Fibroblast of lung (primary cell): Measurements from ENCODE around the gene COL15A1. TPM values are rescaled to one million over a fixed set of nuclear protein-coding genes. Genes with fewer than 3 reads are reported as not detected.

Experiments
- DNase-seq, 2 donors: peaks; one replicate each; pipeline versions ENCODE4 v3.0.0 to v3.0.0-alpha.2; 2010; ENCODE audit warnings: low read depth in 2 of 2
- H2AFZ ChIP-seq: 2 replicates; pipeline ENCODE4 v1.5.1; 2012; ENCODE audit warnings: low read length, control low read depth, inconsistent platforms
- H3K27ac ChIP-seq: 2 replicates; pipeline ENCODE4 v1.5.1; 2011; ENCODE audit warnings: low read length, control low read depth; ENCODE audit not compliant: insufficient read depth
- H3K27me3 ChIP-seq: 2 replicates; pipeline ENCODE4 v1.5.1; 2011; ENCODE audit warnings: mild to moderate bottlenecking, low read length; ENCODE audit not compliant: control insufficient read depth, insufficient read depth
- H3K36me3 ChIP-seq: 2 replicates; pipeline ENCODE4 v1.5.1; 2011; ENCODE audit warnings: low read length; ENCODE audit not compliant: control insufficient read depth, insufficient read depth
- H3K4me1 ChIP-seq: 2 replicates; pipeline ENCODE4 v1.5.1; 2011; ENCODE audit warnings: low read length; ENCODE audit not compliant: control insufficient read depth, insufficient read depth; ENCODE audit errors: extremely low read depth
- H3K4me2 ChIP-seq: 2 replicates; pipeline ENCODE4 v1.5.1; 2011; ENCODE audit warnings: low read length, control low read depth; ENCODE audit not compliant: insufficient read depth; ENCODE audit errors: extremely low read depth
- H3K4me3 ChIP-seq, 4 experiments: fragments of 200-600 bp in 1 of 4; sonication (generic) in 1 of 4; replicated peaks in 1 of 4; 2 replicates each; pipeline ENCODE4 v1.5.1; 2011 to 2016; ENCODE audit warnings: low read length in 4 of 4, low read depth in 3 of 4, mild to moderate bottlenecking in 3 of 4, control low read depth in 2 of 4, inconsistent platforms in 1 of 4, mixed read lengths in 1 of 4; ENCODE audit not compliant: insufficient read depth in 1 of 4; ENCODE audit errors: control extremely low read depth in 1 of 4
- H3K79me2 ChIP-seq: 2 replicates; pipeline ENCODE4 v1.5.1; 2012; ENCODE audit warnings: mild to moderate bottlenecking, low read length, inconsistent platforms; ENCODE audit not compliant: control insufficient read depth, insufficient read depth
- H3K9ac ChIP-seq: 2 replicates; pipeline ENCODE4 v1.5.1; 2011; ENCODE audit warnings: mild to moderate bottlenecking, low read length, control low read depth; ENCODE audit not compliant: insufficient read depth
- H3K9me3 ChIP-seq: 2 replicates; pipeline ENCODE4 v1.5.1; 2012; ENCODE audit warnings: low read depth, low read length; ENCODE audit not compliant: control insufficient read depth, insufficient read depth
- H4K20me1 ChIP-seq: 2 replicates; pipeline ENCODE4 v1.5.1; 2011; ENCODE audit warnings: low read length; ENCODE audit not compliant: control insufficient read depth, insufficient read depth; ENCODE audit errors: extremely low read depth
- EZH2 ChIP-seq: IDR thresholded peaks from 2 replicates; pipeline ENCODE4 v1.5.1; 2012; ENCODE audit warnings: low read length, control low read depth, mild to moderate bottlenecking; ENCODE audit errors: missing control alignments
- polyA plus RNA-seq, 2 donors: library from polyadenylated mRNA; depleted of rRNA in 1 of 2; stranded (reverse) in 1 of 2; unstranded in 1 of 2; fragments of >200 nt; gene quantifications; 2 replicates each; pipeline ENCODE4 v1.2.1, GENCODE V29; 2011 to 2012; ENCODE audit warnings: missing spikeins in 1 of 2
- total RNA-seq: library from RNA; depleted of rRNA; stranded (reverse); fragments of >200 nt; gene quantifications from 2 replicates; pipeline ENCODE4 v1.2.1, GENCODE V29; 2014
- TF ChIP-seq, protein P1 (sequence below), 2 donors: IDR thresholded peaks in 1 of 2; conservative IDR thresholded peaks in 1 of 2; 1 replicate in 1 of 2; 2 replicates in 1 of 2; pipeline ENCODE4 v1.5.1; 2011 to 2012; ENCODE audit warnings: low read length in 2 of 2, control low read depth in 1 of 2, inconsistent platforms in 1 of 2, low read depth in 1 of 2, mild to moderate bottlenecking in 1 of 2

COL15A1 gene
- total and polyA plus RNA-seq, 2 donors (not counting 1 experiment from before 2014, with no cell fraction given): 13.3 to 41.0 TPM

DNA sequence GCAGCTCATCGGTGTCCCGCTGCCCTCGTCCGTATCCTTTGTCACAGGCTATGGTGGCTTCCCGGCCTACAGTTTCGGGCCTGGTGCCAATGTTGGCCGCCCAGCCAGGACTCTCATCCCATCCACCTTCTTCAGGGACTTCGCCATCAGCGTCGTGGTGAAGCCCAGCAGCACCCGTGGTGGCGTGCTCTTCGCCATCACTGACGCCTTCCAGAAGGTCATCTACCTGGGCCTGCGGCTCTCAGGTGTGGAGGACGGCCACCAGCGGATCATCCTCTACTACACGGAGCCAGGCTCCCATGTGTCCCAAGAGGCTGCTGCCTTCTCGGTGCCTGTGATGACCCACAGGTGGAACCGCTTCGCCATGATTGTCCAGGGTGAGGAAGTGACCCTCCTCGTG lies 41.9 kb downstream of the COL15A1 start:
- Histone ChIP-seq H3K27ac (no peak overlapping the region), H3K4me1 (peaks cover 22% of the 10 kb centered on the region)

DNA sequence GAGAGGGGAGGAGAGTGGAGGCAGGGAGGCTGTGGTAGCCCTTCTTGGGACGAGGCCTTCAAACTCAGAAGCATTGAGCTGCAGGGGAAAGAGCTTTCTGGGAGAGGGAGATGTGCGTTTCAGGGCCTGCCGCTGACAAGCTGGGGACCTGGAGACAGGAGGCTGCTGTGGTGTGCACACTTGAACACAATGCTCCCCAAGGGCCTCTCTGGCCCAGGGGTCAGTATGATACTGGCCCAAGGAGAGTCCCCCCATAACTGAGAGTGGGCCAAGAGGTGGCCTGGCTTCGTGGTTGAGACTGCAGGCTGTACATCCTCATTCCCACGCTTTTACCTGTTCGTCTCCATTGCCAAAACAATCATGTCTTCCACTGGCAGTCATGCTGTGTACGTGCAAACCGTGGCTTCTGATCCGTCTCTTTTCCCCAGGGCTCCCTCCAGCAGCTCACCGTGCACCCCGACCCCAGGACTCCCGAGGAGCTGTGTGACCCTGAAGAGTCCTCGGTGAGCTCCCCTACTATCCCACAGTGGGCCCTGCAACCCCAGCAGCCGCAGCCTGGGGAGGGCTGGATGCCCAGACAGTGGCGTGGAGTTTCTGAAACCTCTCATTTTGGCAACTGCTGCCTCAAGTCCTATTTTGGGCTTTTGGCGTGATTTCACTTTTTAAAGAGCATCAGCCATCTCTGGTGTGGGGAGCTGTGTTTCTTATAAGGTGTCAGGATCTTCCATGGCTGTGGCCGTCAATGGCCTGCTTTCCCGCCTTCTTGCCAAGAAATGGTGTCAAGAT lies 43.4 kb downstream of the COL15A1 start:
- Histone ChIP-seq H3K79me2 (no peaks in the 10 kb centered on the region), H3K4me3 (no peak overlapping the region), H3K36me3 (no peaks in the 10 kb centered on the region), H3K4me2 (no peak overlapping the region), H3K9ac (no peak overlapping the region), H4K20me1 (no peaks in the 10 kb centered on the region), H2AFZ (no peak overlapping the region), H3K27me3 (no peaks in the 10 kb centered on the region), H3K9me3 (no peaks in the 10 kb centered on the region), H3K4me1 (peaks cover 22% of the 10 kb centered on the region), H3K27ac (no peak overlapping the region)
- TF ChIP-seq, protein P1, sequence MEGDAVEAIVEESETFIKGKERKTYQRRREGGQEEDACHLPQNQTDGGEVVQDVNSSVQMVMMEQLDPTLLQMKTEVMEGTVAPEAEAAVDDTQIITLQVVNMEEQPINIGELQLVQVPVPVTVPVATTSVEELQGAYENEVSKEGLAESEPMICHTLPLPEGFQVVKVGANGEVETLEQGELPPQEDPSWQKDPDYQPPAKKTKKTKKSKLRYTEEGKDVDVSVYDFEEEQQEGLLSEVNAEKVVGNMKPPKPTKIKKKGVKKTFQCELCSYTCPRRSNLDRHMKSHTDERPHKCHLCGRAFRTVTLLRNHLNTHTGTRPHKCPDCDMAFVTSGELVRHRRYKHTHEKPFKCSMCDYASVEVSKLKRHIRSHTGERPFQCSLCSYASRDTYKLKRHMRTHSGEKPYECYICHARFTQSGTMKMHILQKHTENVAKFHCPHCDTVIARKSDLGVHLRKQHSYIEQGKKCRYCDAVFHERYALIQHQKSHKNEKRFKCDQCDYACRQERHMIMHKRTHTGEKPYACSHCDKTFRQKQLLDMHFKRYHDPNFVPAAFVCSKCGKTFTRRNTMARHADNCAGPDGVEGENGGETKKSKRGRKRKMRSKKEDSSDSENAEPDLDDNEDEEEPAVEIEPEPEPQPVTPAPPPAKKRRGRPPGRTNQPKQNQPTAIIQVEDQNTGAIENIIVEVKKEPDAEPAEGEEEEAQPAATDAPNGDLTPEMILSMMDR (conservative IDR thresholded peaks at IDR 0.05 in 1 of 2, IDR thresholded peaks at IDR 0.05 in 1 of 2; ENCODE audit: low read depth in 1 of 2, low read length in 2 of 2): no peak
- no peak for DNase-seq

More for the DNA sequence above, 41.9 kb downstream of the COL15A1 start:
- no peak overlapping the region for H3K9ac ChIP-seq
- no peak overlapping the region for H3K4me2 ChIP-seq
- no peak overlapping the region for H3K4me3 ChIP-seq
- TF ChIP-seq, protein P1 (conservative IDR thresholded peaks at IDR 0.05 in 1 of 2, IDR thresholded peaks at IDR 0.05 in 1 of 2; ENCODE audit: low read depth in 1 of 2, low read length in 2 of 2): no peak
- no peak for TF ChIP-seq EZH2
- H3K36me3 ChIP-seq: no peaks in the 10 kb centered on the region
- no peaks in the 10 kb centered on the region for H3K27me3 ChIP-seq
- H2AFZ ChIP-seq: no peak overlapping the region
- no peaks in the 10 kb centered on the region for H4K20me1 ChIP-seq
- DNase-seq: no peak
- H3K79me2 ChIP-seq: no peaks in the 10 kb centered on the region
- no peaks in the 10 kb centered on the region for H3K9me3 ChIP-seq

- TF ChIP-seq, protein P1 (conservative IDR thresholded peaks at IDR 0.05 in 1 of 2, IDR thresholded peaks at IDR 0.05 in 1 of 2; ENCODE audit: low read depth in 1 of 2, low read length in 2 of 2): peak; percentile 17 to 39
- no peak for TF ChIP-seq EZH2
- Histone ChIP-seq H3K4me3 (no peak overlapping the region), H2AFZ (no peak overlapping the region), H3K9me3 (no peaks in the 10 kb centered on the region), H3K79me2 (no peaks in the 10 kb centered on the region), H3K36me3 (no peaks in the 10 kb centered on the region), H3K27me3 (peaks cover 3% of the 10 kb centered on the region), H3K27ac (peak overlapping the region; percentile 84), H3K9ac (no peak overlapping the region), H3K4me1 (peaks cover 13% of the 10 kb centered on the region), H4K20me1 (no peaks in the 10 kb centered on the region), H3K4me2 (peak overlapping the region; percentile 44)
- DNase-seq: peak; percentile 100
Measured at GRCh38 chr9:98989036-98990000, 45.6 kb downstream of the COL15A1 start.
